HG03442 (cell line): ENCODE data around the gene ENO2.
A peak's percentile ranks its signal among the peaks of the same experiment; 100 is the strongest.
"Not testable (repeated sequence)": the region's sequence is repeated elsewhere in the genome, so short reads cannot be mapped to it uniquely, and the experiment has no call there.

Source experiments
- ATAC-seq: cut with Tn5 transposase; IDR thresholded peaks from one replicate; pipeline ENCODE4 v1.9.1; 2021; ENCODE audit warnings: mild to moderate bottlenecking, moderate library complexity; ENCODE audit not compliant: unreplicated experiment

The ENO2 gene

DNA sequence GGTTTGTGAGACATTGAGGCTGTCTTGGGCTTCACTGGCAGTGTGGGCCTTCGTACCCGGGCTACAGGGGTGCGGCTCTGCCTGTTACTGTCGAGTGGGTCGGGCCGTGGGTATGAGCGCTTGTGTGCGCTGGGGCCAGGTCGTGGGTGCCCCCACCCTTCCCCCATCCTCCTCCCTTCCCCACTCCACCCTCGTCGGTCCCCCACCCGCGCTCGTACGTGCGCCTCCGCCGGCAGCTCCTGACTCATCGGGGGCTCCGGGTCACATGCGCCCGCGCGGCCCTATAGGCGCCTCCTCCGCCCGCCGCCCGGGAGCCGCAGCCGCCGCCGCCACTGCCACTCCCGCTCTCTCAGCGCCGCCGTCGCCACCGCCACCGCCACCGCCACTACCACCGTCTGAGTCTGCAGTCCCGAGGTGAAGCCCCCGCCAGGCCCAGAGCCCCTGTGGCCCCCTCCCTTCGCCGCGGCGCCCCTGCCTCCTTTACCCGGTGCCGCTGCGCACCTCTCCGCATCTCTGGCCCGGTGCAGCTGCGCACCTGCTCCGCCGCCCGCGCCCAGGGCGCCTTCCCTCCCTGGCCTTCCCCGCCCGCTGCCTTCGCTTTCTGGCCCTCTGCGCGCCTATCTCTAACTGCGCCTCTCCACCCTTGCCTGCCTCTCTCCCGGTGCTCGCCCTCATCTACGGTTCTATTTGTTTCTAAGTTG lies at the start of gene ENO2:
Gene ENO2, plus strand, starts transcription at position 335 of the 701 bp plus-strand sequence. CDS start 1,253 bp downstream, outside the sequence.
- ATAC-seq, result peak; percentile 57

DNA sequence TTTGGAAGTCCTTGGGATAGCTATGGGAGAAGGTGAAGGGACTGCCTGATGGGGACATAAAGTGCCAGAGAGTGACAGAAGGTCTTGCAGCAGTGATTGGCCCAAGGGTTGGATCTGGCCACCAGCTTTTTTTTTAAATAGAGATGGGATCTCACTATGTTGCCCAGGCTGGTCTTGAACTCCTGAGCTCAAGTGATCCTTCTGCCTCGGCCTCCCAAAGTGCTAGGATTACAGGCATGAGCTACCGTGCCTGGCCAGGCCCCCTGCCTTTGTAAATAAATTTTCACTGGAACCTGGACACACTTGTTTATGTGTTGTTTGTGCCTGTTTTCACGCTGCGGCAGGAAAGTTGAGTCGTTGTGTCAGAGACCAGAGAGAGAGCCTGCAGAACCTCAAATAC lies 49.1 kb upstream of the ENO2 start:
- not testable (repeated sequence) for ATAC-seq

DNA sequence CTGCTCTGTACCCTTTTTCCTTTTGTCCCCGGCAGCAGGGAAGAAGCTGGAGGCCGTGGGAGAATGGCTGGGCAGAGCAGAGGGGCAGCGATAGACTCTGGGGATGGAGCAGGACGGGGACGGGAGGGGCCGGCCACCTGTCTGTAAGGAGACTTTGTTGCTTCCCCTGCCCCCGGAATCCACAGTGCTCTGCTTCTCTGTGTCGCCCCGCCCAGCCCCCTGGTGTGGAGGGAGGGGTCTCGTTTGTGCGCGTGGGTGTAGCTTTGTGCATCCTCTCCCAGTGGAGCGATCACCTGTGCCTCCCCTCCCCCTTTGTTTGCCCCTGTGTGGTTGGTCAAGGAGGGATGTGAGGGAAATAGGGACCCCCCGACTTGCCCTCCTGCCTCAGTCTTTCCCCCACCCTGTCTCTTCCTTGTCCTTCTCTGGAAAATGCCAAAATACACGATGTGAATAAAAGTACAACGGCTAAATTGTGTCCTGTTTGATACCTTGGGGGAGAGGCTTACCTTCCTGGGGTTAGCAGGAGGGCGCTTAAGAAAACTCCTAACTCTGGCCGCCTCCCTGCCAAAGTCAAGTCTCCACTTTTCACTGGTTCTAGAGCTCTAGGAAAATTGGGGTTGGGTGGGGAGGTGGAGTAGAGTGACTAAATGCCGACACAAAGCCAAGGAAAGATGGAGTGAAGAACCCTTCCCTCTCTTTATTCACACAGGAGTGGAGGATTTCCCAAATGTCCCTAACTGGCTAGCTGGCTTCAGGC lies 48.0 kb upstream of the ENO2 start:
- no peak for ATAC-seq

DNA sequence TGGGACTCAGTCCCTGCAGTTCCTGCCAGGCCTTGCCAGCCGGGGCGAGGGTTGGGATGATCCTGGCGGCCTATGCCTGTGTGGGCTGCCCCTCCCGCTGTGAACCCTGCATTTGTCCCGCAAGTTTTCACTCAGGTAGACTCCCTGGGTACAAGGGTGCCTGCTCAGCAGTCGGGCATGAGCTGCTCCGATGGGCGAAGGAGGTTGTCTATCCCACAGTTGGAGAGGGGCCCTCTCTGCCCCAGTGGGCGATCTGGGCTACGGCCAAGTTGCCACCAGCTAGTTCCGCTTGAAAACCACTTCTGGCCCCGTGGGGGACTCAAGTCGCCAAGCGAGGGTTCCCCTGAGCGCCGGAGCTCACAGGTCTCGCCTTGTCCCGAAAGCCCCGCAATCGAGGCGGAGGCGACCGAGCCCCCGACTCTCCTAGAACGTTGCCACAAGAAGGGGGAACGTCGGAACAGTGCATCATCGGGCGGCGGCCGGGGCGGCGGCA lies 47.4 kb upstream of the ENO2 start:
- peak; percentile 7 for ATAC-seq

DNA sequence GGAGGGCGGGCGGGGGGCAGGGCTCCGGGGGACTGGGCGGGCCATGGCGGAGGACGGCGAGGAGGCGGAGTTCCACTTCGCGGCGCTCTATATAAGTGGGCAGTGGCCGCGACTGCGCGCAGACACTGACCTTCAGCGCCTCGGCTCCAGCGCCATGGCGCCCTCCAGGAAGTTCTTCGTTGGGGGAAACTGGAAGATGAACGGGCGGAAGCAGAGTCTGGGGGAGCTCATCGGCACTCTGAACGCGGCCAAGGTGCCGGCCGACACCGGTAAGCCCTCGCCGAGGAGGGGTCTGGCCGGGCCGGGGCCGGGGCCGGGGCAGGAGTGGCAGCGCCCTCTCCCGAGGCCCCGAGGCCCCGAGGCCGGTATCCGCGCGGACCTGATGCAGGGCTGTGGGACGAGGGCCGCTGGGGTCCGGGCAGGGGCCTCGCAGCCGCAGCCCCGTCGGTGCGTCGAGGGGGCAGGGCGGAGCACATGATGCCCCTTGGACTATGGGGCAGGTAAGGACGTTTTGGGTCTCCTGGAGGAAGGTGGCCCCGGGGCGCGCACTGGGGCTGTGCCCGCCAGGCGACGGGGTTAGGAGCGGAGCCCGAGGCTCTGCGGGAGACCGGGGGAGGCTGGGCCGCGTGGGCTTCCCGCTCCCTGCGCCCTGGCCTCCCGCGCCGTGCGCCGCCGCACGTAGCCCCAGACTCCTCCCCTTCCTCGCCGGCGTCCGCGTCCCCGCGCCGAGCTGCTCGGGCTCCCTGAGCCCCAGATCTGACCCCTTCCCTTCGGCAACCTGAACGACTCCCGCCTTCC lies 46.8 kb upstream of the ENO2 start, which contains the start of gene TPI1:
Gene TPI1, plus strand, starts transcription at position 119 of the 798 bp plus-strand sequence. Its CDS starts 36 bp downstream, at position 155.
- peak; percentile 61 for ATAC-seq

DNA sequence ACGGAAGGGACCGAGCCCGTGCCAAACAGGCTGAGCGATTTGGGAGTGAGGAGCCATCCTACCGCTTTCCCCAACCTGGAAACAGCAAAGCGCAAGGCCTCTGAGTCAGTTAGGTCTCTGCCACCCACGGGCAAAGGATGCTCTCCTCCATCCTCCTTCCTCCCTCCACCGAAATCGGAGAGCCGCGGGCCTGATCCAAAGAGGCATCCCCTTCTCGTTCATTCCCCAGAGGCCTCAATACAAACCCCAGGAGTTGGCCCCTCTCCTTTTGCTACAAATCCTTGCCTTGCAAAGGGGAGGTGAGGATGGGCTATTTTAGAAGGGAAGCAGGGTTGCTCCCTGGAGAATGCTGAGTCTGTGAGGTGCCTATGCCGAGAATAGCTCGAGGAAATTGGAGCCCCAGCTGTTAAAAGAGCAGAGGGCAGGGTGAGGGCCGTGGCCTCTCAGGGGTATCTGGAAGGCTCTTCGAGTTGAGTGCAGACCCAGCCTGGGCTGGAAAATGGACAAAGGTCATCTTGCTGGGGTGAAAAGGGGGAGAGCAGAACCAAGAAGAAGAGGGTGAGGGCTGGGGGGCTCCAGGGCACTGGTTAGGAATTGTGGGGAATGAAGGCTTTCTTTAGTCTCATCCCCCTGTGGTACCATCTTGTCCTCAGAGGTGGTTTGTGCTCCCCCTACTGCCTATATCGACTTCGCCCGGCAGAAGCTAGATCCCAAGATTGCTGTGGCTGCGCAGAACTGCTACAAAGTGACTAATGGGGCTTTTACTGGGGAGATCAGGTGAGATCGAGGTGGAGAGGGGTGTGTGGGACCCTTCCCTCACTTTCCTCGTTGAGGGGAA lies 46.0 kb upstream of the ENO2 start:
- no peak for ATAC-seq

DNA sequence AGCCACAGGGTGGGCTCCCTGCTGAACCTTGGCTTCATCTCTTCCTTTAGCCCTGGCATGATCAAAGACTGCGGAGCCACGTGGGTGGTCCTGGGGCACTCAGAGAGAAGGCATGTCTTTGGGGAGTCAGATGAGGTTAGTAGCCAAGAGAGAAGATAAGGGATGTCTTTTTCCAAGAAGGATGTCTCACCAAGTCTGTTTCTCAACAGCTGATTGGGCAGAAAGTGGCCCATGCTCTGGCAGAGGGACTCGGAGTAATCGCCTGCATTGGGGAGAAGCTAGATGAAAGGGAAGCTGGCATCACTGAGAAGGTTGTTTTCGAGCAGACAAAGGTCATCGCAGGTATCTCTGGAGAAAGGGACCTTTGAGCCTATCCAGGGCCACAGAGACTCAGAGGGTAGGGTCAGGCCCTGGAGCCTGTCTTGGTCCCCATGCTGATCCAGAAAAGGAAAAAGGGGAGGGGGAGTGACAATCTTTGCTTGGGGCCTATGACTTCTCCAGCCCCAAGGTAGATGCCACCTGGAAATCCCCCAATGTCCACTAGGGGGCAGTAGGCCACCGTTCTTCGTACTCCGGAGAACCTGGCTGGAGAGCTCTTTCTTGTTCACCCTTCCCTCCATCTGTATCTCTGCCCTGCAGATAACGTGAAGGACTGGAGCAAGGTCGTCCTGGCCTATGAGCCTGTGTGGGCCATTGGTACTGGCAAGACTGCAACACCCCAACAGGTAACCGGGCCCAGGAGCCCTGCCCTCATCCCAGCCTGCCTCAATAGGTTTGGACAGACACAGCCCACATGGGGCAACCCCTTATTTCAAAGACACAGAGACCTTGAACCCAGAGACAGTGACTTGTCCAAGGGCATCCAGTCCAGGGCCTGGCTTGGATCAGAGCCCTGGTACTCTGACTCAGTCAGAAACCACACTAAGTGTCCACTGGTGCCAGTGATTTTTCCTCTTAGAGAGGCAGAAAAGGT lies 45.0 kb upstream of the ENO2 start:
- no peak for ATAC-seq

DNA sequence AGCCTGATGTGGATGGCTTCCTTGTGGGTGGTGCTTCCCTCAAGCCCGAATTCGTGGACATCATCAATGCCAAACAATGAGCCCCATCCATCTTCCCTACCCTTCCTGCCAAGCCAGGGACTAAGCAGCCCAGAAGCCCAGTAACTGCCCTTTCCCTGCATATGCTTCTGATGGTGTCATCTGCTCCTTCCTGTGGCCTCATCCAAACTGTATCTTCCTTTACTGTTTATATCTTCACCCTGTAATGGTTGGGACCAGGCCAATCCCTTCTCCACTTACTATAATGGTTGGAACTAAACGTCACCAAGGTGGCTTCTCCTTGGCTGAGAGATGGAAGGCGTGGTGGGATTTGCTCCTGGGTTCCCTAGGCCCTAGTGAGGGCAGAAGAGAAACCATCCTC lies 44.1 kb upstream of the ENO2 start:
- not testable (repeated sequence) for ATAC-seq

DNA sequence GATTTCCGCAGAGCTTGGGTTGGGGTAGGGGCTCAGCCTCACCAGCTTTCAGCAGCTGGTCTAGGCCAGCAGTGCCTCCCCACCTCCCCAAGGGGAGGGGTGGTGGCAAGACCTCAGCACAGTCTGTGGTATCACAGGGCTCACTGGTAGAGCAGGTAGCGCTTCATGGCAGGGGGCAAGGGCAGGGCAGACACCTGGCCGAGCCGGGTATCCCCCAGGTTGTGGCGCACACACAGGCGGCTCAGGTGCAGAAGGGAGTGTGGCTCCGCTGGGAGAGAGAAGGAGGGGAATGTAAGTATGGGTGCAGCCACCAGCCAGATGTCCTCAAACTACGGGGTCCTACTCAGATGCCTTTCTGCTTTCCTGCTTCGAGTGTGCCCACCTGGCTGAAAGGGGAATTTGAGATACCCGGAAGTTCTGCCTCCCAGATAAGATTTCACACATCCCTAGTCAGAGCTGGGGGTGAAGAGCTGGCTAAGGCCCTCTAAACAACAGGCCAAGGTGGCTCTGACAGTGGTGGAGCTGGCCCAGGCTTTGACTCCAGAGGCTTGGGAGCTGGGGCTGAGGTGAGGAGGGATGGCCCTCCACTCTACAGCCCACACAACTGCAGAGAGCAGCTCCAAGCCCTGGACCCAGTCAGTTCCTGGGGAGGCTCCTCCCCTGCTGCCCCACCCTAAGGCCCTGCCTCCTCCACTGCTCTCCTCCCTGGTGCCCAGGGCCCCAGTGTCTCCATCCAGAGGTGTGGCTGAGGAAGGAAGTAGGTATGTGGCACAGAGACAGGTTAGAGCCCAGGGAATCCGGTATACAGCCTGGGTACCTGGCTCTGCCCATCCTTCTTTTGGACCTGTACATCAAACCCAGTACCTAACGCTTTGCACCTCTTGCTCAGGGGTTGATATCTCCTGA lies 43.1 kb upstream of the ENO2 start:
- ATAC-seq, result no peak

DNA sequence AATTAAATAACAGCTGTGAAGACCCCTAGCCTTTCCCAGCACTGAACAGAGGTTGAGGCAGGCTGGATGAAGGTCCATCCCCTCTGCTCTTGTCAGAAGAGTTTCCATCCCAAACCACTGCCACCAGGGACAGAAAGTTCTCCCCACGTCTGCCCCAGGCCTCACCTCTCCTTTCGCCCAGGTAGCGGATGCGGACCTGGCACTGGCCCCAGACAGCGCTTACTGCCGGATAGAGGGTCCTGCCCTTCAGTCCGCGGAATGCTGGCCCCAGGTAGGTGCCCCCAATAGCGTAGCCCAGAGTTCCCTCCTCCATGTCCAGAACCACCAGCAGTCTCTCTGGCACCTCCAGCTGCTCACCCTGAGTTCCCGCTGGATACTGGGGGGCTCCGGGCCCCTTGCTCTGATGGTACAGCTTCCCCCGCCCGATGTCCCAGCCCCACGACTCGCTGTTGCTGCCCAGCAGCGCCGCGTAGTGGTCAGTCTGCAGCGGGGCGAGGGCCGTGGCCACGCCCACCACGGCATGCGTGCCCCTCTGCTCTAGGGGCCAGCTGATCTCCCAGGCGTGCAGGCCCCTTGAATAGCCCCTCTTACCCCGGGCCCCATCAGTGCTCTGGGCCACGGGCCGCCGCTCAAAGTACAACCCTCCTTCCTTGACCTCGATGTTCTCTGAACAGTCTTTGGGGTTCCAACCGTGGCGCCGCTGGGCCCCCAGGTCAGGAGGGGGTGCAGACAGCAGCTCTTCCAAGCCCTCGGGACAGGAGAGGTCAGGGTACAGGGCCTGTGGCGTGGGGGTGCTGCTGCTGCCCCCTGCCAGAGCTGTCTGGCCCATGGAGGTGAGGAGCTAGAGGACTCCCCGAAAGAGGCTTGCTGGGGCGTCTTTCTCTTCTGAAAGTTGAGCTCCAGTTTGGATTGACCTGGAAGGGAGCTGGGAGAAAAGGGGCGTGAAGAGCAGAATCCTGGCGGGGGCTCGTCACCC lies 42.0 kb upstream of the ENO2 start:
- ATAC-seq, result no peak

DNA sequence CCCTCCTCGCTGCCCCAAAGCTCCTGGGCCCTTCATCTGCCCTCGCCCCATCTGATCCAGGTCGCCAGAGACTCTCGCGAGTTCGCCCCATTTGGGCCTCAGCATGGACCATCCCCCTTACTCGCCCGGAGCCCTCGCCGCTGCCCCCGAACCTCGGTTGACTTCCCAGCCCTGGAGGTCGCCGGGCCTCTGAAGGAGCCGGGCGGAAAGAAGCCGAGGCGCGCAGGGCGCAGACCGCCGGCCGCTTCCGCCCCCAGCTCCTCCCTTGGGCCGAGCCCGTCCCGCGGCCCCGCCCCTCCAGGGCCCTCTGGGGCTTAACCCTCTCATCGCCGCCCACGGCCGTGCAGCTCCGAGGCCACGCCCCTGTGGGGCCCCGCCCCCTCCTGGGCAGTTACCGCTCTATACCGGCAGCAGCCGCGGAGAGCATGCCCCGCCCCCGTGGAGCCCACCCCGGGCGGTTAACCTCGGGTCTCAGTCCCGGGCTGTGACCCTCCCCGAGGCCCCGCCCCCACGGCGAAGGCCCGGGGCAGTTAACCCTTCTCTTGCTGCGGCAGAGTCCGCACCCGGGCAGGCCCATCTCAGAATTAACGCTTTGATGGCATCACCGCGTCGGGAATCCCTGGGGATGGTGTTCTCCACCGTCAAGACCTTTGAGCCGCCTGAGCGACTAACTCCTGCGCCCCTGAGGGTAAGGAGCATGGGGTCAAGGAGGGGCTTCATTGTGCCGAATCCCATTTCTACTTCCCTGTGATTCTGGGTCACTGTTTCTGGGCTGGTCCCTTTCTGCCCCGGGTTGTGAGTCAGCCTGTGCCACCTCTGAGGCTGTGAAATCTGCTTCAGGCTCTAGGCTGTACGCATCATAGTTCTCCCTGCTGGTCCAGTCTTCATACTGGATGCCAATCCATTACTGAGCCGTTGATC lies 41.0 kb upstream of the ENO2 start, which contains the start of gene SPSB2:
Gene SPSB2, minus strand, starts transcription at position 210 of the 921 bp plus-strand sequence. CDS start 402 bp downstream, outside the sequence.
- peak; percentile 78 for ATAC-seq

DNA sequence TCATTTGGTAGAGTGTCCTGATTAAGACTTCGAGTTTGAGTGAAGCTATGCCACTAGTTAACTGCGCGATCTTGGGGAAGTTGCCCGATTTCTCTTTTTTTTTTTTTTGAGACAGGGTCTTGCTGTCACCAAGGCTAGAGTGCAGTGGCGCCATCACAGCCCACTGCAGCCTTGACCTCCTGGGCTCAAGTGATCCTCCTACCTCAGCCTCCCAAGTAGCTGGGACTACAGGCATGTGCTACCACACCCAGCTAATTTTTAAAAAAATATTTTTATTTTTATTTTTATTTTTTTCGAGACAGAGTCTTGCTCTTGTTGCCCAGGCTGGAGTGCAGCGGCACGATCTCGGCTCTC lies 40.4 kb upstream of the ENO2 start:
- not testable (repeated sequence) for ATAC-seq

DNA sequence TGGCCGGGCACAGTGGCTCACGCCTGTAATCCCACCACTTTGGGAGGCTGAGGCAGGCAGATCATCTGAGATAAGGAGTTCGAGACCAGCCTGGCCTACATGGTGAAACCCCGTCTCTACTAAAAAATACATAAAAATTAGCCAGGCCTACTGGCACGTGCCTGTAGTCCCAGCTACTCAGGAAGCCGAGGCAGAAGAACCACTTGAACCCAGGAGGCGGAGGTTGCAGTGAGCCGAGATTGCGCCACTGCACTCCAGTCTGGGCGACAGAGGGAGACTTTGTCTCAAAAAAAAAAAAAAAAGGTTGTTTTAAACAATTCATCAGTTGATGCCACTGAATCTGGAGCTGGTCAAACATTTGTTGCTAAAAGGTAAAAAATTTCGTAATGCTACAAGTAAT lies 34.6 kb upstream of the ENO2 start:
- ATAC-seq, result not testable (repeated sequence)

DNA sequence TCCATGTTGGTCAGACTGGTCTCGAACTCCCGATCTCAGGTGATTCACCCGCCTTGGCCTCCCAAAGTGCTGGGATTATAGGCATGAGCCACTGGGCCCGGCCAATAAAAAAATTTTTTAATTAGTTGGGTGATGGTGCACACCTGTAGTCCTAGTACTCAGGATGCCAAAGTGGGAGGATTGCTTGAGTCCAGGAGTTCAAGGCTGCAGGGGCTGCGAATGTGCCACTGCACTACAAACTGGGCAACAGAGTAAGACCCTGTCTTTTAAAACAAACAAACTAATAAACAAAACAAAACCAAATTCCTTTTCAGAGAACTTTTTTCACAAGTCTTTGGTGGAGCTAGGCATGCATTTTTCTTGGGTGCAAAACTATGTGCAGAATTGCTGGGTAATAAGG lies 31.1 kb upstream of the ENO2 start:
- ATAC-seq, result no peak

DNA sequence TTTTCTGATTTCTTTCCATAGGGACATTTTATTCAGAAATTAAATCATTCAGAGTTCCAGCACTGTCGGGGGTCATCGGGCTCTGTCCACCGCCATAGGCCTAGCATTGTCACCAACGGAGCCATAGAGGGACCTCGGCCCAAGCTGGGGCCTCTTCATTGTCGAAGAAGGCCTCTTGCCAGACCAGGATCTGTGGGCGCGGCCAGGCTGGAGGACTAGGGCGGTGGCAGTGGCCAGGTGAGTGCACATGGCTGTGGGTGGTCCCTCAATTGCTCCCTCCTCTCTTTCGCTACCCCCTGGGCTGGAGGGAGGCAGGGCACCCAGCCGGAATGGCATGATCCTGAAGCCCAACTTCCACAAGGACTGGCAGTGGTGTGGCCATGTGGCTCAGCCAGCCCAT lies 30.7 kb upstream of the ENO2 start:
- no peak for ATAC-seq

DNA sequence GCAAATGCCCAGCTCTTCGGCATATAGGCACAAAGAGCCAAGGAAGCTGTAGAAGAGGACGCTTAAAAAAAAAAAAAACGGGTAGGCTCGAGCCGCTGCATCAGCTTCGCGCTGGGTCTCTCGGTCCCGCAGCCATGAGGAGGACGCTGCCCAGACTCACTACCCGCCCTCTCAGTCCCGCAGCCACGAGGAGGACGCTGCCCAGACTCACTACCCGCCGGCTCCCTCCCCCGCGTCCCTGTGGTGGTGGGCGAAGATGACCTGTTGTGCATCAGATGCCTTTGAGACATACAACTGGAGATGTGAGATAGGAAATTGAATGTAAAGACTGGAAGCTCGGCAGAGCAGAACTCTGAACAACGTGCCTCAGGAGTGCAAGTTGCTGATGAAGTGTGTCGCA lies 29.8 kb upstream of the ENO2 start:
- no peak for ATAC-seq
